IMR-90 (cell line): ENCODE data around the gene INMT. TPM values are rescaled to one million over a fixed set of nuclear protein-coding genes. Genes with fewer than 3 reads are reported as not detected.
A peak's percentile ranks its signal among the peaks of the same experiment; 100 is the strongest.

Source experiments
- ATAC-seq: fragments of 200-7000 bp; cut with Tn5 transposase; 2 replicates; pipeline ENCODE4 v1.9.1; 2020; ENCODE audit warnings: low read depth, mild to moderate bottlenecking, moderate library complexity
- BruUV-seq: library from RNA; stranded (reverse); fragments of 400-500 nt; replicated peaks from 2 replicates; lab custom pipeline; 2021; lab: Mats Ljungman, UMichigan
- CTCF ChIA-PET: fragments of 300-600 bp; formaldehyde crosslinking; extraction: SDS; loops from one replicate; lab custom pipeline; 2021; ENCODE audit warnings: antibody characterized with exemption; lab: Yijun Ruan, JAX
- POLR2A ChIA-PET: fragments of 300-600 bp; sonication (Branson Sonifier 250); formaldehyde crosslinking; loops from one replicate; lab custom pipeline; 2022; ENCODE audit warnings: antibody characterized with exemption; ENCODE audit not compliant: unreplicated experiment; lab: Charles Lee
- DNase-seq: peaks from one replicate; pipeline ENCODE4 v3.0.0; 2013
- H2AFZ ChIP-seq: replicated peaks from 2 replicates; pipeline ENCODE3; 2013; ENCODE audit warnings: low read length, mild to moderate bottlenecking; ENCODE audit not compliant: poor library complexity
- H2AK5ac ChIP-seq: 2 replicates; pipeline ENCODE4 v1.6.1; 2013; ENCODE audit warnings: low read depth, low read length, inconsistent platforms
- H2AK9ac ChIP-seq: replicated peaks from 2 replicates; pipeline ENCODE3; 2013; ENCODE audit warnings: mild to moderate bottlenecking, low read depth, low read length, moderate library complexity; ENCODE audit not compliant: poor library complexity
- H2BK120ac ChIP-seq: 2 replicates; pipeline ENCODE4 v1.6.1; 2013; ENCODE audit warnings: low read depth, low read length, inconsistent platforms
- H2BK15ac ChIP-seq: 3 replicates; pipeline ENCODE4 v1.6.1; 2013; ENCODE audit warnings: low read depth, low read length, inconsistent platforms
- H2BK20ac ChIP-seq: 2 replicates; pipeline ENCODE4 v1.6.1; 2013; ENCODE audit warnings: low read depth, mild to moderate bottlenecking, inconsistent platforms, low read length, moderate library complexity
- H2BK5ac ChIP-seq: 2 replicates; pipeline ENCODE4 v1.6.1; 2013; ENCODE audit warnings: mild to moderate bottlenecking, low read depth, low read length, inconsistent platforms; ENCODE audit not compliant: poor library complexity, severe bottlenecking
- H3K14ac ChIP-seq: replicated peaks from 2 replicates; pipeline ENCODE4 v1.6.1; 2013; ENCODE audit warnings: low read depth, low read length, inconsistent platforms
- H3K18ac ChIP-seq: 2 replicates; pipeline ENCODE4 v1.6.1; 2013; ENCODE audit warnings: low read depth, low read length, control low read depth
- H3K23ac ChIP-seq: 2 replicates; pipeline ENCODE4 v1.6.1; 2013; ENCODE audit warnings: low read depth, low read length, inconsistent platforms
- H3K27ac ChIP-seq: 2 replicates; pipeline ENCODE4 v1.5.1; 2013; ENCODE audit warnings: mild to moderate bottlenecking, control low read depth, low read length; ENCODE audit not compliant: insufficient read depth
- H3K27me3 ChIP-seq: 2 replicates; pipeline ENCODE4 v1.6.1; 2013; ENCODE audit warnings: low read length; ENCODE audit not compliant: control insufficient read depth, insufficient read depth
- H3K36me3 ChIP-seq: 2 replicates; pipeline ENCODE4 v1.6.1; 2013; ENCODE audit warnings: low read length, mixed read lengths; ENCODE audit not compliant: control insufficient read depth, insufficient read depth
- H3K4ac ChIP-seq: 2 replicates; pipeline ENCODE4 v1.6.1; 2013; ENCODE audit warnings: low read depth, low read length, inconsistent platforms
- H3K4me1 ChIP-seq: 2 replicates; pipeline ENCODE4 v1.6.1; 2013; ENCODE audit warnings: low read length, mixed read lengths; ENCODE audit not compliant: control insufficient read depth, insufficient read depth
- H3K4me2 ChIP-seq: 2 replicates; pipeline ENCODE4 v1.6.1; 2013; ENCODE audit warnings: low read depth, mild to moderate bottlenecking, control low read depth, low read length, moderate library complexity
- H3K4me3 ChIP-seq: 2 replicates; pipeline ENCODE4 v1.5.1; 2013; ENCODE audit warnings: low read depth, mild to moderate bottlenecking, control low read depth, low read length, moderate library complexity; ENCODE audit not compliant: insufficient read depth
- H3K56ac ChIP-seq: 2 replicates; pipeline ENCODE4 v1.6.1; 2013; ENCODE audit warnings: low read length, inconsistent platforms; ENCODE audit not compliant: insufficient read depth; ENCODE audit errors: extremely low read depth
- H3K79me1 ChIP-seq, 2 experiments: 2 replicates each; pipeline ENCODE4 v1.6.1; 2013; ENCODE audit warnings: low read length in 2 of 2, inconsistent platforms in 1 of 2, low read depth in 1 of 2
- H3K9ac ChIP-seq: 2 replicates; pipeline ENCODE4 v1.6.1; 2013; ENCODE audit warnings: low read depth, low read length, control low read depth
- H3K9me1 ChIP-seq: 2 replicates; pipeline ENCODE4 v1.6.1; 2013; ENCODE audit warnings: low read length, inconsistent platforms; ENCODE audit not compliant: insufficient read depth
- H3K9me3 ChIP-seq: 2 replicates; pipeline ENCODE4 v1.6.1; 2013; ENCODE audit warnings: low read length; ENCODE audit not compliant: control insufficient read depth, insufficient read depth
- H4K20me1 ChIP-seq: 2 replicates; pipeline ENCODE4 v1.6.1; 2013; ENCODE audit warnings: low read length, inconsistent platforms; ENCODE audit not compliant: insufficient read depth
- H4K5ac ChIP-seq: 2 replicates; pipeline ENCODE4 v1.6.1; 2013; ENCODE audit warnings: mild to moderate bottlenecking, low read depth, low read length, control low read depth
- H4K8ac ChIP-seq, 2 experiments: 2 replicates each; pipeline ENCODE4 v1.6.1; 2013; ENCODE audit warnings: low read depth in 2 of 2, low read length in 2 of 2, control low read depth in 1 of 2, inconsistent platforms in 1 of 2
- H4K91ac ChIP-seq: 2 replicates; pipeline ENCODE4 v1.6.1; 2013; ENCODE audit warnings: low read depth, low read length, inconsistent platforms; ENCODE audit not compliant: insufficient read depth
- BHLHE40 ChIP-seq: fragments of 150-350 bp; IDR thresholded peaks from 2 replicates; pipeline ENCODE4 v1.6.1; 2016; ENCODE audit warnings: mild to moderate bottlenecking, low read depth, low read length
- CEBPB ChIP-seq: IDR thresholded peaks from 2 replicates; pipeline ENCODE4 v1.6.1; 2012; ENCODE audit warnings: low read depth, low read length, improper control_type of control experiment
- CHD1 ChIP-seq: IDR thresholded peaks from 2 replicates; pipeline ENCODE4 v1.6.1; 2012; ENCODE audit warnings: low read depth, low read length, improper control_type of control experiment
- FOS ChIP-seq: fragments of 150-350 bp; IDR thresholded peaks from 2 replicates; pipeline ENCODE4 v1.6.1; 2016; ENCODE audit warnings: low read depth, low read length
- MAFK ChIP-seq: IDR thresholded peaks from 2 replicates; pipeline ENCODE4 v1.6.1; 2012; ENCODE audit warnings: low read depth, low read length, improper control_type of control experiment
- MAZ ChIP-seq: IDR thresholded peaks from 2 replicates; pipeline ENCODE4 v1.6.1; 2012; ENCODE audit warnings: low read depth, mild to moderate bottlenecking, low read length, improper control_type of control experiment, moderate library complexity, borderline replicate concordance
- MXI1 ChIP-seq: IDR thresholded peaks from 2 replicates; pipeline ENCODE4 v1.6.1; 2012; ENCODE audit warnings: low read depth, mild to moderate bottlenecking, low read length, moderate library complexity, borderline replicate concordance
- NFE2L2 ChIP-seq: fragments of 150-350 bp; IDR thresholded peaks from 2 replicates; pipeline ENCODE4 v1.6.1; 2016; ENCODE audit warnings: low read depth, mild to moderate bottlenecking, low read length
- POLR2A ChIP-seq: IDR thresholded peaks from 2 replicates; pipeline ENCODE4 v1.6.1; 2012; ENCODE audit warnings: mild to moderate bottlenecking, low read depth, low read length
- RAD21 ChIP-seq: IDR thresholded peaks from 2 replicates; pipeline ENCODE4 v1.6.1; 2012; ENCODE audit warnings: low read length, improper control_type of control experiment
- RCOR1 ChIP-seq: IDR thresholded peaks from 2 replicates; pipeline ENCODE4 v1.6.1; 2012; ENCODE audit warnings: mild to moderate bottlenecking, low read length, improper control_type of control experiment; ENCODE audit not compliant: insufficient replicate concordance
- RFX5 ChIP-seq: IDR thresholded peaks from 2 replicates; pipeline ENCODE4 v1.8.0; 2012; ENCODE audit warnings: low read depth, mild to moderate bottlenecking, low read length, moderate library complexity
- SMC3 ChIP-seq: fragments of 150-350 bp; IDR thresholded peaks from 2 replicates; pipeline ENCODE4 v1.6.1; 2016; ENCODE audit warnings: low read depth, mild to moderate bottlenecking, antibody characterized with exemption, low read length, moderate library complexity
- WGBS, 2 experiments: methylation state at CpG; one replicate each; pipeline versions ENCODE4 v1.1.5 to v1.1.7; 2013; ENCODE audit warnings: missing lambda C conversion rate in 2 of 2; ENCODE audit not compliant: insufficient read length in 1 of 2; ENCODE audit errors: extremely low coverage in 2 of 2; 5-methylcytosine and 5-hydroxymethylcytosine counted together
- dilution Hi-C: fragments of 300-500 bp; cut with HindIII; formaldehyde crosslinking; loops from one replicate; pipeline ENCODE4 v1.14.3; 2018; ENCODE audit warnings: low sequenced_read_pairs; ENCODE audit not compliant: unreplicated experiment
- in situ Hi-C: fragments of 300-500 bp; cut with MboI; formaldehyde crosslinking; loops from 3 replicates; pipeline ENCODE4 v1.14.3; 2019; ENCODE audit warnings: low sequenced_read_pairs, inconsistent platforms, mixed read lengths
- intact Hi-C: fragments of 100-400 bp; cut with micrococcal nuclease; formaldehyde crosslinking; loops from 2 replicates; pipeline ENCODE4 v1.10.0; 2022
- polyA plus RNA-seq, 3 experiments: library from polyadenylated mRNA; depleted of rRNA; stranded (reverse); fragments of >200 nt; gene quantifications; 2 replicates each; pipeline ENCODE4 v1.2.3, GENCODE V29; 2012; ENCODE audit warnings: low replicate concordance in 1 of 3
- total RNA-seq: library from RNA; depleted of rRNA; stranded (reverse); fragments of >200 nt; gene quantifications from 2 replicates; pipeline ENCODE4 v1.2.3, GENCODE V29; 2012
- TF ChIP-seq, protein P1 (sequence below): conservative IDR thresholded peaks from 2 replicates; pipeline ENCODE4 v1.5.1; 2012; ENCODE audit warnings: mild to moderate bottlenecking, low read depth, low read length, improper control_type of control experiment
- TF ChIP-seq, protein P2 (sequence below): fragments of 150-350 bp; IDR thresholded peaks from 2 replicates; pipeline ENCODE4 v1.6.1; 2016; ENCODE audit warnings: low read depth, mild to moderate bottlenecking, low read length, moderate library complexity, borderline replicate concordance

Gene INMT
- total and polyA plus RNA-seq, 2 of the 4 experiments (the other 2 are of a cell fraction), result 0.39 to 2.2 TPM

DNA sequence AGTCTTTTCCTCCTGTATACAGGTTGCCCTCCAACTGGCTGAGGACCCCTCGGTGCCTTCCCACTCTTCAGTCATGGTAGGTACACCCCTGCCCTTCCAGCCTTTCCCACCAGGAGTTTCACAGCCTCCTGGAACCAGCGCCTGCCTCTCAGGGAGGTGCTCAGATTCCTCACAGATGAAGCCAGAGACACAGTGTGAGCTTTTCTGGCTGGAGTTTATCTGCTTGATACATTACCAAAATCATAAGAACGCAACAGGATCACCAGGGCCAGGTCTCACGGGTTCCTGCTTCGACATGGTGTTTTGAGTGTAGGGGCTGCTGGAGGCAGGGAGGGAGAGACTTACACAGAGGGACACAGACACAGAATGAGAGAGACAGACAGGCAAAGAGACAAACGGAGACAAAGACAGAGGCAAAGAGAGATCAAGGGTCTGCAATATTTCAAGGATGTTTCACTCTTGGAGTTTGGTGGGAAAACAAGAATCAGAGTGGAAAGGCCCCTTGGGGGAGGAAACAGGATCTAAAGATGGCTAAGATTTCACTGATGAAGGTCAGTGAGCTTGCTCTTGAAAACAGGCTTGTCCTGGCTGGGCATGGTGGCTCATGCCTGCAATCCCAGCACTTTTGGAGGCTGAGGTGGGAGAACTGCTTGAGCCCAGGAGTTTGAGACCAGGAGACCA, 6.5 kb upstream of the INMT start:
- intact Hi-C loops, result no loop called here
- TF ChIP-seq MXI1, result no peak
- TF ChIP-seq, protein P1, sequence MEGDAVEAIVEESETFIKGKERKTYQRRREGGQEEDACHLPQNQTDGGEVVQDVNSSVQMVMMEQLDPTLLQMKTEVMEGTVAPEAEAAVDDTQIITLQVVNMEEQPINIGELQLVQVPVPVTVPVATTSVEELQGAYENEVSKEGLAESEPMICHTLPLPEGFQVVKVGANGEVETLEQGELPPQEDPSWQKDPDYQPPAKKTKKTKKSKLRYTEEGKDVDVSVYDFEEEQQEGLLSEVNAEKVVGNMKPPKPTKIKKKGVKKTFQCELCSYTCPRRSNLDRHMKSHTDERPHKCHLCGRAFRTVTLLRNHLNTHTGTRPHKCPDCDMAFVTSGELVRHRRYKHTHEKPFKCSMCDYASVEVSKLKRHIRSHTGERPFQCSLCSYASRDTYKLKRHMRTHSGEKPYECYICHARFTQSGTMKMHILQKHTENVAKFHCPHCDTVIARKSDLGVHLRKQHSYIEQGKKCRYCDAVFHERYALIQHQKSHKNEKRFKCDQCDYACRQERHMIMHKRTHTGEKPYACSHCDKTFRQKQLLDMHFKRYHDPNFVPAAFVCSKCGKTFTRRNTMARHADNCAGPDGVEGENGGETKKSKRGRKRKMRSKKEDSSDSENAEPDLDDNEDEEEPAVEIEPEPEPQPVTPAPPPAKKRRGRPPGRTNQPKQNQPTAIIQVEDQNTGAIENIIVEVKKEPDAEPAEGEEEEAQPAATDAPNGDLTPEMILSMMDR, result no peak
- no peak for TF ChIP-seq MAZ
- no peak for TF ChIP-seq POLR2A
- no peak for TF ChIP-seq MAFK
- TF ChIP-seq RFX5, result no peak
- TF ChIP-seq, protein P2, sequence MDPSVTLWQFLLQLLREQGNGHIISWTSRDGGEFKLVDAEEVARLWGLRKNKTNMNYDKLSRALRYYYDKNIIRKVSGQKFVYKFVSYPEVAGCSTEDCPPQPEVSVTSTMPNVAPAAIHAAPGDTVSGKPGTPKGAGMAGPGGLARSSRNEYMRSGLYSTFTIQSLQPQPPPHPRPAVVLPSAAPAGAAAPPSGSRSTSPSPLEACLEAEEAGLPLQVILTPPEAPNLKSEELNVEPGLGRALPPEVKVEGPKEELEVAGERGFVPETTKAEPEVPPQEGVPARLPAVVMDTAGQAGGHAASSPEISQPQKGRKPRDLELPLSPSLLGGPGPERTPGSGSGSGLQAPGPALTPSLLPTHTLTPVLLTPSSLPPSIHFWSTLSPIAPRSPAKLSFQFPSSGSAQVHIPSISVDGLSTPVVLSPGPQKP, result no peak
- no peak for TF ChIP-seq RCOR1
- TF ChIP-seq RAD21, result no peak
- TF ChIP-seq CHD1, result no peak
- no peak for TF ChIP-seq NFE2L2
- no peak for TF ChIP-seq BHLHE40
- no peak for TF ChIP-seq FOS
- TF ChIP-seq SMC3, result no peak
- no peak for TF ChIP-seq CEBPB

More for the DNA sequence above, 6.5 kb upstream of the INMT start:
- no peak overlapping the region for H4K91ac ChIP-seq
- peak overlapping the region; percentile 8; the same call in 1 of the 2 replicates for H3K14ac ChIP-seq
- H2BK5ac ChIP-seq, result no peak overlapping the region
- ATAC-seq (no peak), DNase-seq (no peak)
- no peaks in the 10 kb centered on the region for H3K79me1 ChIP-seq
- no peak overlapping the region for H3K18ac ChIP-seq
- BruUV-seq, result no TSS peak
- H3K27ac ChIP-seq, result no peak overlapping the region
- dilution Hi-C loops, result no loop called here
- in situ Hi-C loops, result no loop called here
- no peak overlapping the region for H2AFZ ChIP-seq
- no peak overlapping the region for H3K4me2 ChIP-seq
- no peak overlapping the region for H2BK20ac ChIP-seq
- 40% methylated on average over 2 of the region's 6 CpGs; no CpG with 5 or more reads in 1 of the 2 experiments for WGBS, 2 experiments
- no peak overlapping the region for H3K9ac ChIP-seq
- H2BK15ac ChIP-seq, result no peak overlapping the region
- H4K5ac ChIP-seq, result no peak overlapping the region
- H2AK9ac ChIP-seq, result no peak overlapping the region
- no peaks in the 10 kb centered on the region for H4K20me1 ChIP-seq
- H3K9me1 ChIP-seq, result peaks cover 2% of the 10 kb centered on the region
- no peaks in the 10 kb centered on the region; the same call in 1 of the 2 replicates for H3K9me3 ChIP-seq
- no peaks in the 10 kb centered on the region for H3K36me3 ChIP-seq
- H3K27me3 ChIP-seq, result peaks cover 2% of the 10 kb centered on the region; the same call in 1 of the 2 replicates
- peak overlapping the region; percentile 12; the same call in 1 of the 2 replicates for H3K4ac ChIP-seq
- H3K56ac ChIP-seq, result no peak overlapping the region
- CTCF ChIA-PET, result interaction anchor here (1.0 to 1.4 kb wide), 3 partner anchors 39 to 377 kb away, joined by 3 to 6 read pairs (median 3); no protein-coding TSS in a partner anchor
- no peak overlapping the region for H3K23ac ChIP-seq
- H3K4me1 ChIP-seq, result peaks cover 3% of the 10 kb centered on the region
- no peak overlapping the region for H3K4me3 ChIP-seq
- peak overlapping the region; percentile 30; the same call in 1 of the 2 replicates for H2BK120ac ChIP-seq
- H2AK5ac ChIP-seq, result no peak overlapping the region
- POLR2A ChIA-PET, result no interaction called here
- H4K8ac ChIP-seq, result no peak overlapping the region; a peak in 1 of 4 replicates
